Measurements from ENCODE around the gene NIPBL. TPM values are rescaled to one million over a fixed set of nuclear protein-coding genes. Genes with fewer than 3 reads are reported as not detected.

NIPBL gene
- total RNA-seq, 1 donor from 2014 or later = 67.3 TPM

- Histone ChIP-seq H3K9me3 (no peaks in the 10 kb centered on the region), H3K4me1 (peaks cover 4% of the 10 kb centered on the region), H3K36me3 (peaks cover 63% of the 10 kb centered on the region), H3K27me3 (ENCODE audit: low read depth) (no peaks in the 10 kb centered on the region), H3K4me3 (no peak overlapping the region), H3K27ac (no peak overlapping the region)
- no peak for TF ChIP-seq CTCF (IDR thresholded peaks at IDR 0.05)
- ATAC-seq (no peak), DNase-seq (no peak)
- intact Hi-C loops (cut with DNase I) = no loop called here
Observed at GRCh38 chr5:36958612-36959011, 82.0 kb downstream of the NIPBL start.

DNA sequence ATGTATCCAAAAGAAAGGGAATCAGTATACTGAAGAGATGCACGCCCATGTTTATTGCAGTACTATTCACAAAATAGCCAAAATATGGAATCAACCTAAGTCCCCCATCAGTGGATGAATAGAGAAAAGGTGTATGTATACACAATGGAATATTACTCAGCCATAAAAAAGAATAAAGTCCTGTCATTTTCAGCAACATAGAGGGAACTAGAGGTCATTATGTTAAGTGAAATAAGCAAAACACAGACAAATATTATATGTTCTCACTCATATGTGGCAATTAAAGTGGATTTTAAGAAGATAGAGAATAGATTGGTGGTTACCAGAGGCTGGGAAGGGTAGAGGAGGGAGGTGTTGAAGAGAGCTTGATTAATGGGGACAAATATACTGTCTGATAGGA is 88.6 kb downstream of the NIPBL start:
- DNase-seq = no peak
- no peak overlapping the region for H3K27ac ChIP-seq
- intact Hi-C loops (cut with DNase I) = no loop called here

DNA sequence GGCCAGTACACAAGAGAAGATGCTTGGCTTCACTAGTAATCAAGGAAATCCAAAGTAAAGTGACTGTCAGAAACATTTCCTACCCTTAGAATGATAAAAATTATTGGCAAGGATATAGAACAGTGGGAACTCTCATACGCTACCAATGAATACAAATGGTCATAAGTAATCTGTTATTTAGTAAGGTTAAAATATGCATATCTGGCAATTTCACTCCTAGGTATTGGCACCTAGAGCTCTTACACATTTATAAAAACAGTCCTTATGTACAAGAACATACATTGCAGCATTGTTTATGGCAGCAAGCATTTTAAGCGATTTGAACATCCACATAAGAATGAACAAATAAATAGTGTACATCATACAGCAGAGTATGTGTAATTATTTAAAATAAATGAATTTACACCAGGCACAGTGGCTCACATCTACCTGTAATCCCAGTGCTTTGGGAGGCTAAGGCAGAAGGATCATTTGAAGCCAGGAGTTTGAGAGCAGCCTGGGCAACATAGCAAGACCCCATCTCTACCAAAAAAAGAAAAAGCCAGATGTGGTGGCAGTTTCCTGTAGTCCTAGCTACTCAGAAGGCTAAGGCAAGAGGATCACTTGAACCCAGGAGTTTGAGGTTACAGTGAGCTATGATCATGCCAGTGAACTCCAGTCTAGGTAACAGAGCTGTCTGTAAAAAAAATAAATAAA is 93.3 kb downstream of the NIPBL start:
- intact Hi-C loops (cut with DNase I) = no loop called here
- ATAC-seq (no peak), DNase-seq (no peak)
- peaks cover 91% of the 10 kb centered on the region for H3K36me3 ChIP-seq
- no peaks in the 10 kb centered on the region for H3K4me1 ChIP-seq
- TF ChIP-seq CTCF (IDR thresholded peaks at IDR 0.05) = no peak
- no peaks in the 10 kb centered on the region for H3K27me3 ChIP-seq (ENCODE audit: low read depth)
- H3K4me3 ChIP-seq = no peak overlapping the region
- no peaks in the 10 kb centered on the region for H3K9me3 ChIP-seq
- H3K27ac ChIP-seq = no peak overlapping the region

More for the DNA sequence above, 88.6 kb downstream of the NIPBL start:
- Histone ChIP-seq H3K9me3 (no peaks in the 10 kb centered on the region), H3K4me1 (no peaks in the 10 kb centered on the region), H3K27me3 (ENCODE audit: low read depth) (no peaks in the 10 kb centered on the region), H3K4me3 (no peak overlapping the region), H3K36me3 (peaks cover 82% of the 10 kb centered on the region)
- no peak for TF ChIP-seq CTCF (IDR thresholded peaks at IDR 0.05)
- no peak for ATAC-seq

DNA sequence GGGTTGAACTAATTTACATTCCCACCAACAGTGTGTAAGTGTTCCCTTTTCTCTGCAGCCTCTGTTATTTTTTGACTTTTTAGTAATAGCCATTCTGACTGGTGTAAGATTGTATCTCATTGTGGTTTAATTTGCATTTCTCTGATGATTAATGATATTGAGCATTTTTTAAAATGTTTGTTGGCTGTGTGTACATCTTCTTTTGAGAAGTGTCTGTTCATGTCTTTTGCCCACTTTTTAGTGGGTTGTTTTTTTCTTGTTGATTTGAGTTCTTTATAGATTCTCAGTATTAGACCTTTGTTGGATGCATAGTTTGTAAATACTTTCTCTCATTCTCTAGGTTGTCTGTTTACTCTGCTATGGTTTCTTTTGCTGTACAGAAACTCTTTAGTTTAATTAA is 101.6 kb downstream of the NIPBL start:
- Histone ChIP-seq H3K27me3 (ENCODE audit: low read depth) (no peaks in the 10 kb centered on the region), H3K9me3 (no peaks in the 10 kb centered on the region), H3K27ac (no peak overlapping the region), H3K4me1 (no peaks in the 10 kb centered on the region), H3K36me3 (peaks cover 40% of the 10 kb centered on the region), H3K4me3 (no peak overlapping the region)
- TF ChIP-seq CTCF (IDR thresholded peaks at IDR 0.05) = no peak
- DNase-seq (no peak), ATAC-seq (no peak)
- intact Hi-C loops (cut with DNase I) = no loop called here

- no peak for TF ChIP-seq CTCF (IDR thresholded peaks at IDR 0.05)
- ATAC-seq = no peak
- Histone ChIP-seq H3K36me3 (peaks cover 16% of the 10 kb centered on the region), H3K27me3 (ENCODE audit: low read depth) (no peaks in the 10 kb centered on the region), H3K27ac (no peak overlapping the region), H3K4me3 (no peak overlapping the region), H3K4me1 (no peaks in the 10 kb centered on the region), H3K9me3 (no peaks in the 10 kb centered on the region)
- DNase-seq = no peak
- intact Hi-C loops (cut with DNase I) = no loop called here
Observed at GRCh38 chr5:36982146-36982545, 105.6 kb downstream of the NIPBL start.

All from lower lobe of right lung (tissue), 2 donors.